Mesenchymal stem cell (in vitro differentiated cells and primary cell): ENCODE measurements around the gene ROPN1B.
A peak's percentile ranks its signal among the peaks of the same experiment; 100 is the strongest.

Source experiments
- DNase-seq: peaks from one replicate; pipeline ENCODE4 v3.0.0-alpha.2; 2013
- H2AFZ ChIP-seq: one replicate; pipeline ENCODE4 v1.6.1; 2013; ENCODE audit warnings: low read depth, mild to moderate bottlenecking, control low read depth, inconsistent platforms, low read length, moderate library complexity
- H2AK5ac ChIP-seq: 2 replicates; pipeline ENCODE4 v1.6.1; 2013; ENCODE audit warnings: low read length, moderate library complexity, mild to moderate bottlenecking, inconsistent platforms; ENCODE audit not compliant: severe bottlenecking
- H2BK120ac ChIP-seq: one replicate; pipeline ENCODE4 v1.6.1; 2013; ENCODE audit warnings: low read depth, mild to moderate bottlenecking, inconsistent platforms, low read length, moderate library complexity
- H2BK12ac ChIP-seq, 2 experiments: one replicate each; pipeline ENCODE4 v1.6.1; 2013; ENCODE audit warnings: inconsistent platforms in 2 of 2, low read length in 2 of 2, mild to moderate bottlenecking in 2 of 2, moderate library complexity in 2 of 2, control low read depth in 1 of 2
- H2BK15ac ChIP-seq: one replicate; pipeline ENCODE4 v1.6.1; 2013; ENCODE audit warnings: mild to moderate bottlenecking, low read depth, inconsistent platforms; ENCODE audit not compliant: poor library complexity, severe bottlenecking
- H2BK5ac ChIP-seq: 2 replicates; pipeline ENCODE4 v1.6.1; 2013; ENCODE audit warnings: low read depth, mild to moderate bottlenecking, low read length, control low read depth, inconsistent platforms; ENCODE audit not compliant: poor library complexity, severe bottlenecking
- H3K14ac ChIP-seq, 2 experiments: one replicate each; pipeline ENCODE4 v1.6.1; 2013; ENCODE audit warnings: inconsistent platforms in 2 of 2, low read length in 2 of 2, control low read depth in 1 of 2, mild to moderate bottlenecking in 1 of 2, moderate library complexity in 1 of 2
- H3K18ac ChIP-seq, 2 experiments: one replicate each; pipeline ENCODE4 v1.6.1; 2013; ENCODE audit warnings: inconsistent platforms in 2 of 2, low read length in 2 of 2, control low read depth in 1 of 2, low read depth in 1 of 2, mild to moderate bottlenecking in 1 of 2
- H3K23ac ChIP-seq, 2 experiments: one replicate each; pipeline ENCODE4 v1.6.1; 2013; ENCODE audit warnings: inconsistent platforms in 2 of 2, low read length in 2 of 2, mild to moderate bottlenecking in 2 of 2, moderate library complexity in 2 of 2, control low read depth in 1 of 2
- H3K27ac ChIP-seq: 2 replicates; pipeline ENCODE4 v1.5.1; 2013; ENCODE audit warnings: mild to moderate bottlenecking, moderate library complexity, low read length, control low read depth, inconsistent platforms; ENCODE audit not compliant: poor library complexity, severe bottlenecking
- H3K27me3 ChIP-seq, 2 experiments: 2 replicates each; pipeline versions ENCODE4 v1.6.1 to v1.7.0; 2013; ENCODE audit warnings: low read length in 2 of 2, mild to moderate bottlenecking in 2 of 2, moderate library complexity in 2 of 2, control low read depth in 1 of 2, inconsistent platforms in 1 of 2; ENCODE audit not compliant: control insufficient read depth in 1 of 2, insufficient read depth in 1 of 2
- H3K36me3 ChIP-seq, 2 experiments: 2 replicates each; pipeline versions ENCODE4 v1.6.1 to v1.7.0; 2013; ENCODE audit warnings: low read length in 2 of 2, control low read depth in 1 of 2, inconsistent platforms in 1 of 2, low read depth in 1 of 2, mild to moderate bottlenecking in 1 of 2; ENCODE audit not compliant: insufficient read depth in 2 of 2, control insufficient read depth in 1 of 2
- H3K4ac ChIP-seq, 2 experiments: one replicate each; pipeline ENCODE4 v1.6.1; 2013; ENCODE audit warnings: inconsistent platforms in 2 of 2, low read length in 2 of 2, mild to moderate bottlenecking in 2 of 2, moderate library complexity in 2 of 2, control low read depth in 1 of 2, low read depth in 1 of 2
- H3K4me1 ChIP-seq: 2 replicates; pipeline ENCODE4 v1.6.1; 2013; ENCODE audit warnings: low read depth, low read length, control low read depth; ENCODE audit not compliant: control insufficient read depth, insufficient read depth
- H3K4me2 ChIP-seq: 2 replicates; pipeline ENCODE4 v1.6.1; 2013; ENCODE audit warnings: low read length, mild to moderate bottlenecking, inconsistent platforms; ENCODE audit not compliant: poor library complexity, severe bottlenecking
- H3K4me3 ChIP-seq, 2 experiments: 2 replicates each; pipeline versions ENCODE4 v1.5.1 to v1.7.0; 2013; ENCODE audit warnings: low read length in 2 of 2, mild to moderate bottlenecking in 2 of 2, control low read depth in 1 of 2, low read depth in 1 of 2; ENCODE audit not compliant: insufficient read depth in 1 of 2
- H3K79me1 ChIP-seq: replicated peaks from 2 replicates; pipeline ENCODE4 v1.6.1; 2013; ENCODE audit warnings: mild to moderate bottlenecking, control low read depth, low read length, inconsistent platforms; ENCODE audit not compliant: poor library complexity, severe bottlenecking
- H3K9ac ChIP-seq: 2 replicates; pipeline ENCODE4 v1.7.0; 2013; ENCODE audit warnings: mild to moderate bottlenecking, low read length, moderate library complexity
- H3K9me3 ChIP-seq: 2 replicates; pipeline ENCODE4 v1.7.0; 2013; ENCODE audit warnings: mild to moderate bottlenecking, low read length; ENCODE audit not compliant: control insufficient read depth
- H4K8ac ChIP-seq: one replicate; pipeline ENCODE4 v1.6.1; 2013; ENCODE audit warnings: inconsistent platforms, mild to moderate bottlenecking, low read length, moderate library complexity
- H4K91ac ChIP-seq: one replicate; pipeline ENCODE4 v1.6.1; 2013; ENCODE audit warnings: mild to moderate bottlenecking, low read length, inconsistent platforms
- WGBS: methylation state at CpG from one replicate; pipeline ENCODE4 v1.1.7; 2013; ENCODE audit warnings: mixed read lengths; 5-methylcytosine and 5-hydroxymethylcytosine counted together

The ROPN1B gene

GRCh38 chr3:126008219-126008618 lies 39.2 kb downstream of the ROPN1B start:
- H3K4me1 ChIP-seq: no peaks in the 10 kb centered on the region
- H4K91ac ChIP-seq: no peak overlapping the region
- WGBS: 97% methylated on average over 2 of the region's 3 CpGs
- no peaks in the 10 kb centered on the region for H3K9me3 ChIP-seq
- no peak overlapping the region for H4K8ac ChIP-seq
- no peak for DNase-seq
- H2BK120ac ChIP-seq: no peak overlapping the region
- no peak overlapping the region for H3K4me2 ChIP-seq
- H3K4ac ChIP-seq: no peak overlapping the region
- no peak overlapping the region for H3K23ac ChIP-seq
- no peaks in the 10 kb centered on the region for H3K27me3 ChIP-seq
- H2AFZ ChIP-seq: no peak overlapping the region
- H2BK5ac ChIP-seq: no peak overlapping the region
- peaks cover 32 to 38% of the 10 kb centered on the region in 2 experiments for H3K36me3 ChIP-seq
- no peak overlapping the region for H3K9ac ChIP-seq
- H2AK5ac ChIP-seq: no peak overlapping the region
- peak overlapping the region in 1 of 2 experiments; percentile 22 for H3K14ac ChIP-seq
- no peak overlapping the region for H2BK15ac ChIP-seq
- no peaks in the 10 kb centered on the region for H3K79me1 ChIP-seq
- H3K18ac ChIP-seq: no peak overlapping the region
- H3K27ac ChIP-seq: no peak overlapping the region
- H3K4me3 ChIP-seq: no peak overlapping the region
- no peak overlapping the region for H2BK12ac ChIP-seq

DNA sequence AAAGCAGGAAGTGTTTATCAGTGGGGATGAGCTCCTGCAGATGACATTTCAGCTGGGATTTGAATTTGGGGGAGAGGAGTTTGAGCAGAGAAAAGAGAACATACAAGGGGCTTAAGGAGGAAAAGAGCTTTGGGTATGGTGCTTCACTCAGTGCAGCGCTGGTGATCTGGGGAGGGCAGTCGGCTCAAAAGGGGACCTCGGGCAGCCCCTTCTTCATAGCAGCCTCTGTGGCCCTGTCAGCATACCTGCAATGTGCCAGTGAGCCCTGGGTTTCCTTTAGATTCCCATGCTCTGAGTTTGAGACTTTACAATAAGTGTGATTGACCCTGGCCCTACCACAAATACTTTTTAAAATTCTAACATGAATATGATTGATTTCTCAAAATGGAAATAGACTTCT lies 40.2 kb downstream of the ROPN1B start:
- 100% methylated on average over 3 of the region's 3 CpGs for WGBS
- no peak overlapping the region for H4K91ac ChIP-seq
- H4K8ac ChIP-seq: no peak overlapping the region

DNA sequence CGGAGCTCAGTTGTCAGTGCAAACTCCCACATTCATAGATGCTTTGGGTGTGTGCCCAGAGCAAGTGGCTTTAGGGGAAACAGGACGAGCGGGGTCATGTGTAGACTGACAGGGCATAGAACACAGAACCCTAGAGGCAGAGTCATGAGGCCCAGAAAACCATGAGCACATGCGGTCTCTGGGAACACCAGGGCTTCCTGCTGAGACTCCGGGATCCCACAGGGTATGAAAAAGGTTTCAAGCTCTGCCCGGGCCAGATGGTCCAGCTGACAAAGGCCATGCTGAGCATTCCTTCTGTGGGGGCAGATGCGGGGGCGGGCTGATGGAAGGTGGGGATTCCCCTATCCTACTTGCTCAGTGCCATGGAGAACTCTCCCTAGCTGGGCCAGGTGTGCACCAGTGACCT lies 44.8 kb downstream of the ROPN1B start:
- no peak overlapping the region for H2BK5ac ChIP-seq
- H2AK5ac ChIP-seq: no peak overlapping the region
- H3K4me2 ChIP-seq: no peak overlapping the region
- no peak overlapping the region for H3K4ac ChIP-seq
- no peaks in the 10 kb centered on the region for H3K9me3 ChIP-seq
- no peak overlapping the region for H2BK120ac ChIP-seq
- no peak overlapping the region for H4K8ac ChIP-seq
- H3K27me3 ChIP-seq: no peaks in the 10 kb centered on the region
- no peak overlapping the region for H2BK12ac ChIP-seq
- no peak overlapping the region for H2BK15ac ChIP-seq
- H3K14ac ChIP-seq: no peak overlapping the region
- H4K91ac ChIP-seq: no peak overlapping the region
- peaks cover 12% of the 10 kb centered on the region for H3K4me1 ChIP-seq
- H3K79me1 ChIP-seq: no peaks in the 10 kb centered on the region
- no peak overlapping the region for H3K4me3 ChIP-seq
- H3K18ac ChIP-seq: no peak overlapping the region
- 93% methylated on average over 8 of the region's 8 CpGs for WGBS
- no peak overlapping the region for H3K9ac ChIP-seq
- no peak overlapping the region for H2AFZ ChIP-seq
- H3K27ac ChIP-seq: no peak overlapping the region
- H3K36me3 ChIP-seq: peaks cover 15 to 25% of the 10 kb centered on the region in 2 experiments
- no peak for DNase-seq
- no peak overlapping the region for H3K23ac ChIP-seq

More for the DNA sequence above, 40.2 kb downstream of the ROPN1B start:
- no peak overlapping the region for H3K4ac ChIP-seq
- H3K27me3 ChIP-seq: no peaks in the 10 kb centered on the region
- H3K9me3 ChIP-seq: no peaks in the 10 kb centered on the region
- H3K36me3 ChIP-seq: peaks cover 32 to 38% of the 10 kb centered on the region in 2 experiments
- DNase-seq: no peak
- no peak overlapping the region for H3K14ac ChIP-seq
- no peak overlapping the region for H2BK5ac ChIP-seq
- H3K4me2 ChIP-seq: no peak overlapping the region
- H3K4me1 ChIP-seq: peaks cover 7% of the 10 kb centered on the region
- H3K18ac ChIP-seq: no peak overlapping the region
- no peak overlapping the region for H3K23ac ChIP-seq
- no peak overlapping the region for H2AFZ ChIP-seq
- H2BK120ac ChIP-seq: no peak overlapping the region
- no peak overlapping the region for H2BK12ac ChIP-seq
- no peaks in the 10 kb centered on the region for H3K79me1 ChIP-seq
- H2AK5ac ChIP-seq: no peak overlapping the region
- no peak overlapping the region for H3K4me3 ChIP-seq
- H3K27ac ChIP-seq: no peak overlapping the region
- H3K9ac ChIP-seq: no peak overlapping the region
- H2BK15ac ChIP-seq: no peak overlapping the region

- H3K27ac ChIP-seq: no peak overlapping the region
- H2AFZ ChIP-seq: no peak overlapping the region
- H3K14ac ChIP-seq: no peak overlapping the region
- peaks cover 12% of the 10 kb centered on the region for H3K4me1 ChIP-seq
- H4K8ac ChIP-seq: no peak overlapping the region
- H3K9me3 ChIP-seq: no peaks in the 10 kb centered on the region
- H2BK12ac ChIP-seq: no peak overlapping the region
- no peak overlapping the region for H3K4me3 ChIP-seq
- no peak overlapping the region for H3K23ac ChIP-seq
- H3K36me3 ChIP-seq: peaks cover 15 to 25% of the 10 kb centered on the region in 2 experiments
- no peak overlapping the region for H3K4ac ChIP-seq
- no peaks in the 10 kb centered on the region for H3K79me1 ChIP-seq
- no peak overlapping the region for H3K9ac ChIP-seq
- no peak overlapping the region for H2AK5ac ChIP-seq
- no peak overlapping the region for H4K91ac ChIP-seq
- no peak overlapping the region for H2BK15ac ChIP-seq
- 53% methylated on average over 4 of the region's 4 CpGs for WGBS
- H2BK120ac ChIP-seq: no peak overlapping the region
- H3K4me2 ChIP-seq: no peak overlapping the region
- no peaks in the 10 kb centered on the region for H3K27me3 ChIP-seq
- no peak overlapping the region for H3K18ac ChIP-seq
- DNase-seq: no peak
- no peak overlapping the region for H2BK5ac ChIP-seq
Measured at GRCh38 chr3:126014252-126014651, 45.3 kb downstream of the ROPN1B start.
